GM12801 (cell line): Measurements from ENCODE around the gene CASP10.

Source experiments
- CTCF ChIP-seq: IDR thresholded peaks from one replicate; pipeline ENCODE4 v1.5.1; 2011; ENCODE audit warnings: control low read depth; ENCODE audit not compliant: insufficient read length; ENCODE audit errors: extremely low read depth

The CASP10 gene

GRCh38 chr2:201233812-201234662 lies 51.1 kb downstream of the CASP10 start:
- TF ChIP-seq CTCF, result no peak

GRCh38 chr2:201234663-201235135 lies 51.8 kb downstream of the CASP10 start:
- TF ChIP-seq CTCF, result no peak

GRCh38 chr2:201235860-201236811 lies 53.2 kb downstream of the CASP10 start:
- no peak for TF ChIP-seq CTCF

- no peak for TF ChIP-seq CTCF
These were observed 54.7 kb downstream of the CASP10 start for GRCh38 chr2:201237486-201238123.

GRCh38 chr2:201242571-201243277 lies 59.8 kb downstream of the CASP10 start:
- no peak for TF ChIP-seq CTCF

GRCh38 chr2:201244829-201245228 lies 61.9 kb downstream of the CASP10 start:
- no peak for TF ChIP-seq CTCF
